ENCODE data around the gene PTGS1. TPM values are rescaled to one million over a fixed set of nuclear protein-coding genes. Genes with fewer than 3 reads are reported as not detected.
A peak's percentile ranks its signal among the peaks of the same experiment; 100 is the strongest.
"Not testable (repeated sequence)": the region's sequence is repeated elsewhere in the genome, so short reads cannot be mapped to it uniquely, and the experiment has no call there.

PTGS1 gene
- total RNA-seq, 1 donor from 2014 or later: 0.28 TPM

DNA sequence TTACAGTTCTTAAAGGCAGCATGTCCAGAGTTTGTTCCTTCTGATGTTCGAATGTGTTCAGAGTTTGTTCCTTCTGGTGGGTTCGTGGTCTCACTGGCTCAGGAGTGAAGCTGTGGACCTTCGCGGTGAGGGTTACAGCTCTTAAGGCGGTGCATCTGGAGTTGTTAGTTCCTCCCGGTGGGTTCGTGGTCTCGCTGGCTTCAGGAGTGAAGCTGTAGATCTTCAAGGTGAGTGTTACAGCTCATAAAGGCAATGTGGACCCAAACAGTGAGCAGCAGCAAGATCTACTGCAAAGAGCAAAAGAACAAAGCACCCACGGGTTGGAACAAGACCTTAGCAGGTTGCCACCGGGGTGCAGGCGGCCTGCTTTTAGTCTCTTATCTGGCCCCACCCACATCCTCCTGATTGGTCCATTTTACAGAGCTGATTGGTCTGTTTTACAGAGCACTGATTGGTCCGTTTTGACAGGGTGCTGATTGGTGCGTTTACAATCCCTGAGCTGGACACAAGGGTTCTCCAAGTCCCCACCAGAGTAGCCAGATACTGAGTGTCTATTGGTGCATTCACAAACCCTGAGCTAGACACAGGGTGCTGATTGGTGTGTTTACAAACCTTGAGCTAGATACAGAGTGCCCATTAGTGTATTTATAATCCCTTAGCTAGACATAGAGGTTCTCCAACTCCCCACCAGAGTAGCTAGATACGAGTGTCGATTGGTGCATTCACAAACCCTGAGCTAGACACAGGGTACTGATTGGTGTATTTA lies 34.7 kb downstream of the PTGS1 start:
- peak; percentile 60 for DNase-seq
- H3K27ac Mint-ChIP-seq: peak overlapping the region; percentile 85
- not testable (repeated sequence) for H3K27me3 Mint-ChIP-seq; H3K36me3 Mint-ChIP-seq (ENCODE audit: low read depth)
- peaks cover 23% of the 10 kb centered on the region for H3K4me1 Mint-ChIP-seq
- H3K4me3 Mint-ChIP-seq: peak overlapping the region; percentile 81
- intact Hi-C loops (cut with micrococcal nuclease): loop anchor here (10.0 kb wide), 2 partner anchors 819 to 1799 kb away; no protein-coding TSS in a partner anchor
- H3K9me3 Mint-ChIP-seq: peaks cover 20% of the 10 kb centered on the region

- Mint-ChIP-seq H3K27me3 (peaks cover 2% of the 10 kb centered on the region), H3K4me3 (peak overlapping the region; percentile 81), H3K36me3 (ENCODE audit: low read depth) (peaks cover 2% of the 10 kb centered on the region), H3K4me1 (peaks cover 21% of the 10 kb centered on the region), H3K9me3 (peaks cover 16% of the 10 kb centered on the region), H3K27ac (peak overlapping the region; percentile 85)
- DNase-seq: peak; percentile 69
- intact Hi-C loops (cut with micrococcal nuclease): loop anchor here (10.0 kb wide), 2 partner anchors 819 to 1799 kb away; no protein-coding TSS in a partner anchor
These were observed 35.5 kb downstream of the PTGS1 start for GRCh38 chr9:122406070-122406890.

DNA sequence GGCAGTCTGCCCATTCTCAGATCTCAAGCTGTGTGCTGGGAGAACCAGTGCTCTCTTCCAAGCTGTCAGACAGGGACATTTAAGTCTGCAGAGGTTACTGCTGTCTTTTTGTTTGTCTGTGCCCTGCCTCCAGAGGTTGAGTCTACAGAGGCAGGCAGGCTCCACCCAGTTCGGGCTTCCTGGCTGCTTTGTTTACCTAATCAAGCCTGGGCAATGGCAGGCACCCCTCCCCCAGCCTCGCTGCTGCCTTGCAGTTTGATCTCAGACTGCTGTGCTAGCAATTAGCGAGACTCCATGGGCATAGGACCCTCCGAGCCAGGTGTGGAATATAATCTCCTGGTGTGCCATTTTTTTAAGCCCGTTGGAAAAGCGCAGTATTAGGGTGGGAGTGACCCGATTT lies 43.3 kb downstream of the PTGS1 start:
- DNase-seq; intact Hi-C loops (cut with micrococcal nuclease); H3K4me1 Mint-ChIP-seq; H3K36me3 Mint-ChIP-seq (ENCODE audit: low read depth); H3K4me3 Mint-ChIP-seq; H3K27ac Mint-ChIP-seq; H3K9me3 Mint-ChIP-seq; H3K27me3 Mint-ChIP-seq: not testable (repeated sequence)

GRCh38 chr9:122418016-122418415 lies 47.2 kb downstream of the PTGS1 start:
- Mint-ChIP-seq H3K9me3 (peaks cover 10% of the 10 kb centered on the region), H3K27me3 (no peaks in the 10 kb centered on the region), H3K4me3 (no peak overlapping the region), H3K36me3 (ENCODE audit: low read depth) (peaks cover 2% of the 10 kb centered on the region), H3K4me1 (no peaks in the 10 kb centered on the region), H3K27ac (no peak overlapping the region)
- DNase-seq: no peak
- intact Hi-C loops (cut with micrococcal nuclease): no loop called here

DNA sequence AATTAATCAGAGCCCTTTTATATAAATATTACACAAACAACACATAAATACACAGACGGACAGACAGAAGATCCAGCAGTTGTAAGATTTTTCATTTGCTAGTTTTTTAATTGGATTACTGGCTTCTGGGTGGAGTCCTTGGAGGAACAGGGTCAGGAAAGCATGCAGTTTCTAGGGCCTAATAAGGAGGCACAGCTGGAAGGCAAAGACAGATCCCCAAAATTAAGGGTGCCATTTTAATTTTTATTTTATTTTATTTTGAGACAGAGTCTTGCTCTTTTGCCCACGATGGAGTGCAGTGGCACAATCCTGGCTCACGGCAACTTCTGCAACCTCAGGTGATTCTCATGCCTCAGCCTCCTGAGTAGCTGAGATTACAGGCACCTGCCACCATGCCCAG lies 49.5 kb downstream of the PTGS1 start:
- H3K4me1 Mint-ChIP-seq: no peaks in the 10 kb centered on the region
- peaks cover 10% of the 10 kb centered on the region for H3K9me3 Mint-ChIP-seq
- peaks cover 2% of the 10 kb centered on the region for H3K36me3 Mint-ChIP-seq (ENCODE audit: low read depth)
- H3K4me3 Mint-ChIP-seq: no peak overlapping the region
- no peaks in the 10 kb centered on the region for H3K27me3 Mint-ChIP-seq
- no peak overlapping the region for H3K27ac Mint-ChIP-seq
- peak; percentile 25 for DNase-seq
- intact Hi-C loops (cut with micrococcal nuclease): no loop called here

DNA sequence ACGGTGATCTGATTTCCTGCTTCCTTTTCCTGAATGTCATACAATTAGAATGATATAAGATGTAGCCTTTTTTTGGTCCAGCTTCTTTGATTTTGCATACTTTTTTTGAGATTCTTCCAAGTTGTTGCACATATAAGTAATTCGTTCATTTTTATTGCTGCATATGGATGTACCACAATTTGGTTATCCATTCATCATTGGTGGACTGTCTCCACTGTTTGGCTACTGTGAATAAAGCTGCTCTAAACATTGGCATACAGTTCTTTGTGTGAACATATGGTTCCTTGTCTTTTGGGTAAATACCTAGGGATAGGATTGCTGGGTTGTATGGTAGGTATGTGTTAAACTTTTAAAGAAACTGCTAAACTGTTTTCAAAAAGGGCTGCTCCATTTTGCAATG lies 54.3 kb downstream of the PTGS1 start:
- peak; percentile 15 for DNase-seq
- Mint-ChIP-seq H3K36me3 (ENCODE audit: low read depth) (peaks cover 2% of the 10 kb centered on the region), H3K4me1 (no peaks in the 10 kb centered on the region), H3K27me3 (peaks cover 2% of the 10 kb centered on the region), H3K4me3 (no peak overlapping the region), H3K9me3 (no peaks in the 10 kb centered on the region), H3K27ac (no peak overlapping the region)
- intact Hi-C loops (cut with micrococcal nuclease): no loop called here

DNA sequence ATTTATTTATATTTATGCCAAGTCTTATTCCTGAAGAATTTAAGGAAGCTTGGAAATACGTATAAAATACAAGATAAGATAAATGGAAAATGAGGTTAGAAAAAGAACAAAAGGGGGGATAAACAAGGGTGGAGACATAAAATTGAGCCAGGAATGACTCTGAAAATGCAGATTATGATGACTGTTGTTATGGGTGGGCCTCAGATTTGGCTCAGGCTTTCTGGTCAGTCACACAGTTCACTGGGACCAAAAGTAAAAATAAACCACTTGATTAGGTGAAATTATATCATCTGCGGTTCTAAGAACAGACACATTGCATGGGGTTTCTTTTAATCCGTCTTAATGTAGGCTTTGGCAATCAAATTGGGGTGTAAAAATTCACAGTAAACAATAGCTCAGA lies 55.9 kb downstream of the PTGS1 start:
- intact Hi-C loops (cut with micrococcal nuclease): no loop called here
- H3K4me1 Mint-ChIP-seq: no peaks in the 10 kb centered on the region
- peaks cover 2% of the 10 kb centered on the region for H3K27me3 Mint-ChIP-seq
- H3K27ac Mint-ChIP-seq: no peak overlapping the region
- no peak overlapping the region for H3K4me3 Mint-ChIP-seq
- no peaks in the 10 kb centered on the region for H3K9me3 Mint-ChIP-seq
- H3K36me3 Mint-ChIP-seq (ENCODE audit: low read depth): no peaks in the 10 kb centered on the region
- DNase-seq: no peak

DNA sequence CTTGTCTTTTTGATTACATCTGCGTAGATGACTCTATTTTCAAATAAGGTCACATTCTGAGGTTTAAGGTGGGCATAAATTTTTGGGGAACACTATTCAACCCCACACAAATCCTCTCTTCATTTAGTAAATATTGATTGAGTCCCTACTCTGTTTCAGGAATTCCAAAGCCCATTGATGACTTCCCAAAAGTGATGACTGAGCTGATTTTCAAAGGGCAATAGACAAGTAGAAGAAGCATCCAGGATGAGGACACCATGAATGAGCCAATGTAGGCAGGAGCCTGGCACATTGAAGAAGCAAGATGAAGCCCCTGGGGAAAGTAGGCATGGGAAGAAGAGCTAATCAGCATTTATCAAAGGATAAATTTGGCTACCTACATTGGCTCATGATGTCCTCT lies 71.7 kb downstream of the PTGS1 start:
- no peak overlapping the region for H3K27ac Mint-ChIP-seq
- no peak overlapping the region for H3K4me3 Mint-ChIP-seq
- peaks cover 21% of the 10 kb centered on the region for H3K27me3 Mint-ChIP-seq
- no peaks in the 10 kb centered on the region for H3K9me3 Mint-ChIP-seq
- no peaks in the 10 kb centered on the region for H3K4me1 Mint-ChIP-seq
- H3K36me3 Mint-ChIP-seq (ENCODE audit: low read depth): no peaks in the 10 kb centered on the region
- intact Hi-C loops (cut with micrococcal nuclease): no loop called here
- no peak for DNase-seq

GRCh38 chr9:122444041-122444733 lies 73.4 kb downstream of the PTGS1 start:
- H3K27me3 Mint-ChIP-seq: peaks cover 21% of the 10 kb centered on the region
- no peak overlapping the region for H3K4me3 Mint-ChIP-seq
- no peaks in the 10 kb centered on the region for H3K9me3 Mint-ChIP-seq
- no peak overlapping the region for H3K27ac Mint-ChIP-seq
- H3K4me1 Mint-ChIP-seq: no peaks in the 10 kb centered on the region
- intact Hi-C loops (cut with micrococcal nuclease): no loop called here
- no peaks in the 10 kb centered on the region for H3K36me3 Mint-ChIP-seq (ENCODE audit: low read depth)
- no peak for DNase-seq

Other genes starting within 250 kb of the PTGS1 start
- 50.4 and 51.9 TPM in 2 replicates for gene NDUFA8, start 211.2 kb upstream of the PTGS1 start, total RNA-seq
- gene MORN5, start 211.1 kb upstream of the PTGS1 start, total RNA-seq: not detected in 2 replicates
- gene LHX6, start 142.1 kb upstream of the PTGS1 start, total RNA-seq: not detected in 2 replicates
- gene RBM18, start 106.2 kb upstream of the PTGS1 start, total RNA-seq: 24.9 and 25.7 TPM in 2 replicates
- gene MRRF, start 106.1 kb upstream of the PTGS1 start, total RNA-seq: 68.8 and 73.1 TPM in 2 replicates
- gene OR1J1, start 106.9 kb downstream of the PTGS1 start, total RNA-seq: not detected in 2 replicates
- not detected in 2 replicates for gene OR1J2, start 139.8 kb downstream of the PTGS1 start, total RNA-seq
- gene OR1J4, start 148.1 kb downstream of the PTGS1 start, total RNA-seq: 0.21 TPM in 1 of 2 replicates, not detected in the other
- gene OR1N1, start 156.3 kb downstream of the PTGS1 start, total RNA-seq: not detected in 2 replicates
- not detected in 2 replicates for gene OR1N2, start 182.1 kb downstream of the PTGS1 start, total RNA-seq
- not detected in 2 replicates for gene OR1L8, start 212.4 kb downstream of the PTGS1 start, total RNA-seq
- gene OR1Q1, start 243.7 kb downstream of the PTGS1 start, total RNA-seq: not detected in 2 replicates

Data from activated CD4-positive, alpha-beta T cell treated with anti-CD3 and anti-CD28 coated beads, Interleukin-2, amount 10 ng/mL, durations not matched to agents 24 days and 14 days (primary cell).